Stimulated activated CD4-positive, alpha-beta T cell treated with anti-CD3 and anti-CD28 coated beads, Interleukin-15, amount 100 ng/mL, for 1 hour (primary cell): Measurements from ENCODE around the gene PRC1.
A peak's percentile ranks its signal among the peaks of the same experiment; 100 is the strongest.
"Not testable (repeated sequence)": the region's sequence is repeated elsewhere in the genome, so short reads cannot be mapped to it uniquely, and the experiment has no call there.

ENCODE experiments used
- DNase-seq, 2 donors: peaks; one replicate each; pipeline ENCODE4 v3.0.0-alpha.2; 2020; ENCODE audit warnings: low read depth in 1 of 2, low spot score in 1 of 2

Gene PRC1

GRCh38 chr15:90994417-90995311 lies at the start of gene PRC1:
Gene PRC1, minus strand, starts transcription at chr15:90994535. Its CDS starts 118 bp downstream, at chr15:90994417.
- DNase-seq: peak; percentile 91 to 95

GRCh38 chr15:91043202-91043874 lies 49.0 kb upstream of the PRC1 start:
- DNase-seq: no peak

- no peak for DNase-seq
Observed at GRCh38 chr15:91040856-91041255, 46.5 kb upstream of the PRC1 start.

GRCh38 chr15:91039996-91040395 lies 45.7 kb upstream of the PRC1 start:
- DNase-seq: no peak

- peak; percentile 22 to 28 for DNase-seq
Observed at GRCh38 chr15:91032919-91033803, 38.8 kb upstream of the PRC1 start.

GRCh38 chr15:91031796-91032195 lies 37.5 kb upstream of the PRC1 start:
- DNase-seq: no peak

GRCh38 chr15:91027677-91028076 lies 33.3 kb upstream of the PRC1 start:
- DNase-seq: no peak

- DNase-seq: no peak
Observed at GRCh38 chr15:91023720-91024119, 29.4 kb upstream of the PRC1 start.

- DNase-seq: no peak
Observed at GRCh38 chr15:91022832-91023129, 28.4 kb upstream of the PRC1 start.

GRCh38 chr15:91022075-91022831 lies 27.9 kb upstream of the PRC1 start, which contains the start of gene VPS33B:
Gene VPS33B, minus strand, starts transcription at chr15:91022594. Its CDS starts 345 bp downstream, at chr15:91022249.
- DNase-seq: peak; percentile 47 to 56

- DNase-seq: no peak
Observed at GRCh38 chr15:91021516-91022074, 27.3 kb upstream of the PRC1 start.

- DNase-seq: no peak
Observed at GRCh38 chr15:91018158-91018557, 23.8 kb upstream of the PRC1 start.

GRCh38 chr15:91017716-91018115 lies 23.4 kb upstream of the PRC1 start:
- DNase-seq: no peak

GRCh38 chr15:91013701-91014100 lies 19.4 kb upstream of the PRC1 start:
- not testable (repeated sequence) for DNase-seq

GRCh38 chr15:91007266-91007665 lies 12.9 kb upstream of the PRC1 start:
- DNase-seq: no peak

- no peak for DNase-seq
Observed at GRCh38 chr15:91001209-91001608, 6.9 kb upstream of the PRC1 start.

GRCh38 chr15:90998737-90999136 lies 4.4 kb upstream of the PRC1 start:
- no peak for DNase-seq

- peak in 1 of 2 donors; percentile 1 for DNase-seq
Observed at GRCh38 chr15:90994059-90994416, 297 bp downstream of the PRC1 start.

GRCh38 chr15:90991587-90992285 lies 2.6 kb downstream of the PRC1 start:
- DNase-seq: no peak

- no peak for DNase-seq
Observed at GRCh38 chr15:90990446-90990845, 3.9 kb downstream of the PRC1 start.
